GM12801 (cell line): Measurements from ENCODE around the gene PPA1.

Experiments used
- TF ChIP-seq, protein P1 (sequence below): IDR thresholded peaks from one replicate; pipeline ENCODE4 v1.5.1; 2011; ENCODE audit warnings: control low read depth; ENCODE audit not compliant: insufficient read length; ENCODE audit errors: extremely low read depth

PPA1 gene

GRCh38 chr10:70206762-70207161 lies 26.5 kb downstream of the PPA1 start:
- TF ChIP-seq, protein P1, sequence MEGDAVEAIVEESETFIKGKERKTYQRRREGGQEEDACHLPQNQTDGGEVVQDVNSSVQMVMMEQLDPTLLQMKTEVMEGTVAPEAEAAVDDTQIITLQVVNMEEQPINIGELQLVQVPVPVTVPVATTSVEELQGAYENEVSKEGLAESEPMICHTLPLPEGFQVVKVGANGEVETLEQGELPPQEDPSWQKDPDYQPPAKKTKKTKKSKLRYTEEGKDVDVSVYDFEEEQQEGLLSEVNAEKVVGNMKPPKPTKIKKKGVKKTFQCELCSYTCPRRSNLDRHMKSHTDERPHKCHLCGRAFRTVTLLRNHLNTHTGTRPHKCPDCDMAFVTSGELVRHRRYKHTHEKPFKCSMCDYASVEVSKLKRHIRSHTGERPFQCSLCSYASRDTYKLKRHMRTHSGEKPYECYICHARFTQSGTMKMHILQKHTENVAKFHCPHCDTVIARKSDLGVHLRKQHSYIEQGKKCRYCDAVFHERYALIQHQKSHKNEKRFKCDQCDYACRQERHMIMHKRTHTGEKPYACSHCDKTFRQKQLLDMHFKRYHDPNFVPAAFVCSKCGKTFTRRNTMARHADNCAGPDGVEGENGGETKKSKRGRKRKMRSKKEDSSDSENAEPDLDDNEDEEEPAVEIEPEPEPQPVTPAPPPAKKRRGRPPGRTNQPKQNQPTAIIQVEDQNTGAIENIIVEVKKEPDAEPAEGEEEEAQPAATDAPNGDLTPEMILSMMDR = no peak

DNA sequence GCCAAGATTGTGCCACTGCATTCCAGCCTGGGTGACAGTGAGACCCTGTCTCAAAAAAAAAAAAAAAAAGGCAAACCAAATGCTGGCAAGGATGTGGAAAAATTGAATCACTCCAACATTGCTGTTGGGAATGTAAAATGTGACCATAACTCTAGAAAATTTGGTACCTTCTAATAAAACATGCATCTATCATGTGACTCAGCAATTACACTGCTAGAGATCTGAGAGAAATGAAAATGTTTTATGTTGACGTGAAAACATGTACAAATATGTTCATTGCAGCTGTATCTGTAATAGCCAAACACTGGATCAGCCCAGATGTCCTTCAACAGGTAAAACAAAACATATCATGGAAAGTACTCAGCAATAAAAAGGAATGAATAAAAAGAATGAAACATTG lies 32.1 kb downstream of the PPA1 start:
- TF ChIP-seq, protein P1 = no peak

- TF ChIP-seq, protein P1 = no peak
These were observed 34.3 kb downstream of the PPA1 start for GRCh38 chr10:70198696-70199466.

- TF ChIP-seq, protein P1 = no peak
These were observed 35.8 kb downstream of the PPA1 start for GRCh38 chr10:70197235-70197945.

- TF ChIP-seq, protein P1 = no peak
These were observed 39.8 kb downstream of the PPA1 start for GRCh38 chr10:70193391-70193844.

DNA sequence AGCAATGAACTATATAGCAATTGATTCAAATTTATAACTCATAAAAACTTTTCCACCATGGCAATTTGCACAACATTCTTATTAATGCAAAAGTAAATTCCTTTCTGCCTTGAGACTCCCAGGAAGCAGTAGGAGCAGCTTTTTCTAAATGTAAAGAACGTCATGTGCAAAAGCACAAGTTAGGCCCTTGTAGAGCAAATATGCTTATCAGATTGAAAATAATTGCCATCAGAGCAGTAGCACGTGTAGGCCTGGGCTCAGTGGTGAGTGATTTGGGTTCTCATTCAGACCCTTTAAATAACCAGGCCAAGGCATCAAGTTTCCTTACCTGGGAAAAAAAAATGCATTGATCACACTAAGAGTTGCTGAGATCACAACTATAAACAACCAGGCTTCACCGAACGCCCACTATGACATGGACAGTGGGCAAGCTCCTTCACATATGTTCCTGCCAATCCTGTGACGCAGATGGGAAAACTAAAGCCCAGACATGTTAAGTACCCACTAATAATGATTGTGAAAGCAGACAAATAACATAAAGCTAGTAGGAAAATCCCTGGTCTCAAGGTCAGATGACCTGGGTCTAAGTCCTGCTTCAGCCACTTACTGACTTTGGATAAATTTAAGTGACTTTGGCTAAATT lies 40.8 kb downstream of the PPA1 start:
- TF ChIP-seq, protein P1 = no peak

DNA sequence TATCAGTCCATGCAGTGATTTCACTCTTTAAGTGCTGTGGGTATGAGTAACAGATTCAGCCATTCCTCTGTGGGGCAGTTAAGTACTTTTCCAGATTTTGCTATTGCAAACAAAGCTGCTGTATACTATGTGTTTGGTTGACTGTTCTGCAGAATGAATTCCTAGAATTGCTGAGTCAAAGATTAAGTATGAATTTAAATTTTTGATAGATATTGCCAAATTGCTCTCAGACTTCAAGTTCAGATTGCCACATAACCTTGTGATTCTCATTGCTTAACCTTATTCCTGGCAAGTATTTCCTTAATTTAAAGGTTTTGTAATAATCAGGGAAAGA lies 41.3 kb downstream of the PPA1 start:
- TF ChIP-seq, protein P1 = no peak
